Hypothalamus (tissue), 51 donors: ENCODE results near the gene RNF152.

Experiments used
- DNase-seq, 51 donors: peaks; one replicate each; lab custom pipeline; 2025; lab: John Stamatoyannopoulos, UW

The RNF152 gene

GRCh38 chr18:61855449-61856378 is 37.1 kb downstream of the RNF152 start:
- peak in 1 of 51 donors; percentile 4 for DNase-seq

DNA sequence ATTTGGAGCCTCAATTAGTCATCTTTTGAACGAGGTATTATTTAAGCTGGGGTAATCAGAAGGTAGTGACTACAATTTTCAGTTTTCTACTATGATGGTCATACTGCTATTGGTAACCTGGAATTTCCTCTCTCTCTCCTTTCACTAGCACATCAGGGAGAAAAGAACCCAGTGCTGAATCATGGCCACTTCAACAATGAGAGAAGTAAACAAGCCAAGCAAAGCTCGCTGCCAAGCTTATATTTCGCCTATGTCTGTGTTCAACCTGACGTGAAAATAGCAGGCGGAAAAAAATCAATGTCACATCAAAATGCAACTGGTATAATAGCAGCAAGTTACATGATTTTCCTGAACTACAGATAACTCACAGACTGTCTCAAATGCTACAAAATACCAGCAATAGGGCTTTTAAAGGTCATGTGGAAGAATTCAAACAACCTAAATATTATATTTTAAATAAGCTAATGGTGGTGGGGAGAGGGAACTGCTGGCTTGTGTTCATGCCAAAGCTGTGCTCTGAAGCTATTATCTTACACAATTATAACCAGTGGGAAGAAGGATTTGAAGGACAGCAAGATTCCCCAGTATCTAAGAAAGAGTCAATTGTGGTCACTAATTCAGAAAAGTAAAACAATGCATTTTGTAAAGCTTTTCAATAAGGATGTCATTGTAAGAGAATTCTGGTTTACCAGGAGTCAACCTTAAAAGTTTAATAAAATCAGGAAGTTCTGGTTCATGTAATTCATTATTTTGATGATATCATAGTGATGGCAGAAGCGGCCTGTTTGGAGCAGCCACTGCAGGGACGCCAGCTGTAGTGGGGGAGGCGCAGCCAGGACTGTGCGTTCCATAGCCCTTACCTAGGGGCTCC is 38.0 kb downstream of the RNF152 start:
- DNase-seq: no peak

DNA sequence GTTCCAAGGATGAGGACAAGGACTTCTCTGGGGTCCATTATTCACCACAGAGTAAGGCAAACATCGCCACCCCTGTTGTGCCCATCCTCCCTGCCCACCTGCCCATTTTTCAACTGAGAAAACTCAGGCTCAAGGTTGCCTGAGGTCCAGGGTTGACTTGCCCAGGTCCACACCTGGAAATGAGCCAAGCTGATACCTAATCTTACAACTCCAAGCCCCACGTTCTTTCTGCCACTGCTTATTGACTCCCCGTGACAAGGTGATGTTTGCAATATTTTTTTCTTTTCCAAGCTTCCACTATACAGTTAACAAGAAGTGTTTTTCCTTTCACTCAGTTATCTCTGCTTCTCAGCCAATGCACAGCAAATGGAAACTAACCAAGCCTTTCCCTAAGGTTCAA is 39.0 kb downstream of the RNF152 start:
- no peak for DNase-seq

- no peak for DNase-seq
Observed at GRCh38 chr18:61852496-61852895, 40.3 kb downstream of the RNF152 start.

DNA sequence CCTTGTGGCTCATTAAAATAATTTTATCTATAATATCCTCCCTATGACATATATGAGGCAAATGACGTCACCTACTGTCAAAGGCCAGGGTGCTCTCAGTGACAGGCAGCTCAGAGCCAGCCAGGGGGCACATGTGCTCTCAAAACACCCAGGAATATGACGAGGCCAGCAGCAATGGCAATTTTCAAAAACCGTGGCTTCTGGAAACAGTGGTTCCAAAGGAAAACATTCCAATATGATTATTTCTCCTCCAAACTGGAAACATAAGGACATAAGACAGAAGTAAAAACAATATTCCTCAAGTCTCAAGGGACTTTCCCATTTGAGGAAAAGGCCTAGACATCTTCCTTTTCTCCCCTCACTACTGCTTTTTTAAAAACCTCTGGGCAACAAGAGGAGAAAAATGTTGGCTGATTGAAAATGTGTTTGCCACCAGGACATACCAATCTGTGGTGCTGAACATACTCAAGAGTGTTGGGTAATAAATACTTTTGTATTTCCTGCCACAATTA is 40.8 kb downstream of the RNF152 start:
- DNase-seq: no peak

GRCh38 chr18:61851279-61851678 is 41.5 kb downstream of the RNF152 start:
- DNase-seq: no peak

- no peak for DNase-seq
Observed at GRCh38 chr18:61850756-61851155, 42.1 kb downstream of the RNF152 start.

DNA sequence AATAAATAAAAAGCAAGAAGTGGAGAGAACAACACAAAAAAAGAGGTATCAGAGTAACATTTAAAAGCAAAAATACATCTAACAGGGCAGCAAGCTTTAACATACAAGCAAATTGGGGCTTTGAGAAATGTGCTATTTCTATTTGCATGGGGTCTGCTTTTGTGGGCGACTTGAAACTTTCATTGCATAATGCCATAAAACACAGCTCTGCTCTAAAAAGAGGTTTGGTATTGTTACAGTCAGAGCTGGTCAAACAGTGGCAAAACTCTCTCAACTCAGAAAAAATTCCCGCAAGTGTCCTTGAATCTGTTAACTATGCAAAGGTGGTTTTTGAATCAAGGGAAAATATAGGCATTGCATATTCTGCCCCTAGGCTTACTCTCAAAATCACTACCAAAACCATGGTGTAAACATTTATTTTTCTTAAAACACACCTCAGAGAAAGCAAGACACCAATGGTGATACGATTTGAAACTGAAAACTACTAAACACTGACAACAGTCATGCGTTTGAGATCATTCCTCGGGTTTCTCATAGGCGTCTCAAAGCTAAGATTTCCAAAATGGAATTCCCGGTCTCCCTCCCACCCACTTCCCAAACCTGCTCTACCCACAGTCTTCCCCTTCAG is 45.5 kb downstream of the RNF152 start:
- no peak for DNase-seq

DNA sequence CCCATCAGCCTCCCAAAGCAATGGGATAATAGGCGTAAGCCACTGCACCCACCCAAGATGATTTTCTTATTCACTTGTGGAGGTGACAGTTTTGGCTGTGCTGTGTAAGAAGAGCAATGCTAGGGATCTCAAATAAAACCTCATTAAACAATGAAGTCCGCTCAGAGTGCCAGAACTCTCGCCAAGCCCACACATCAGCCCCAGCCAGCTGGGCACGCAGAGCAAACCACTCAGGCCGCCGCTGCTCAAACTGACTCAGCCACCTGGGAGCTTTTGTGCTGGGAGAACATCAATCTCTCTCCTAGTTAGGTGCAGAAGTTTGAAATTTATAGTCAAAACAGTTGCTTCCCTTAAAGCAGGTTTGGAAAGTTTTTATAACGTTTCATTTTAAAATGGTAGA is 47.6 kb downstream of the RNF152 start:
- DNase-seq: peak in 1 of 51 donors; percentile 5

DNA sequence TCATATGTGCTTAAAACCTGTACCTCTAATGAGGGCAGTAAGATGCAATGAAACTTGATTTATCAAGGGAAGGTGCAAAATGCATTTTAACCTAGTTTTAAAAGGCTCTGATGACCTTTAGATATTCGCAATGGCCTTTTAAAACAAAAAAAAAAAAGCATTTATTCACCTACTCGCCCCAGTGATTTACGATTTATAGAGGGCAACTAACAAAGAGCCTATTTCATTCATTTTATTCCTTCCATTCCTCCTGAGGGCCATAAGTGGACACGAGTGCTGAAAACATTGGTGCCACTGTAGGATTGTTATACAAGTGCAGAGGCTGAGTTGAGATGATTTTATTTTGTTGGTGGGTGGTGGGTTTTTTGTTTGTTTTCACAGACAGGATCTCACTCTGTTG is 48.1 kb downstream of the RNF152 start:
- no peak for DNase-seq

GRCh38 chr18:61842146-61842545 is 50.7 kb downstream of the RNF152 start:
- DNase-seq: peak in 13 of 51 donors; percentile 3 to 51 (median 13)

- no peak for DNase-seq
Observed at GRCh38 chr18:61841706-61842105, 51.1 kb downstream of the RNF152 start.

- no peak for DNase-seq
Observed at GRCh38 chr18:61840324-61840723, 52.5 kb downstream of the RNF152 start.

GRCh38 chr18:61838521-61838920 is 54.3 kb downstream of the RNF152 start:
- no peak for DNase-seq

- DNase-seq: no peak
Observed at GRCh38 chr18:61833978-61834377, 58.8 kb downstream of the RNF152 start.

- DNase-seq: no peak
Observed at GRCh38 chr18:61833387-61833786, 59.4 kb downstream of the RNF152 start.

DNA sequence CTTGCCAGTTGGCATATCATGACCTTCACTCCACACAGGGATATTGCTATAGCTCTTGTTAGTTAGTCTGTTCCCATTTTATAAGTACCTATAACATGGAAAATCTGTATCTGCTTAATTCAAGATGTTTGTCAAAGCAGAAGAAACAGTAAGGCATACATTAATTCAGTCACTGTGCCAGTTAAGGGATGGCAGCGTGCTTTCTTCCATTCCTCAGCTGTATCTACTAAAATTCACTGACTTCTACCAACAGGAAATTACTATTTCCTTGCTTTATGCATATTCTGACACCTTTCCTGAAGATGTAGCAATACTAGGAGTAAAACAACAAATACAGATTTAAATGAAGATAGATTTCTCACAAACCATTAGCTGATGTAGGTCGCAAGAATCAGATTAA is 59.9 kb downstream of the RNF152 start:
- DNase-seq: no peak

GRCh38 chr18:61831071-61831470 is 61.7 kb downstream of the RNF152 start:
- DNase-seq: no peak

DNA sequence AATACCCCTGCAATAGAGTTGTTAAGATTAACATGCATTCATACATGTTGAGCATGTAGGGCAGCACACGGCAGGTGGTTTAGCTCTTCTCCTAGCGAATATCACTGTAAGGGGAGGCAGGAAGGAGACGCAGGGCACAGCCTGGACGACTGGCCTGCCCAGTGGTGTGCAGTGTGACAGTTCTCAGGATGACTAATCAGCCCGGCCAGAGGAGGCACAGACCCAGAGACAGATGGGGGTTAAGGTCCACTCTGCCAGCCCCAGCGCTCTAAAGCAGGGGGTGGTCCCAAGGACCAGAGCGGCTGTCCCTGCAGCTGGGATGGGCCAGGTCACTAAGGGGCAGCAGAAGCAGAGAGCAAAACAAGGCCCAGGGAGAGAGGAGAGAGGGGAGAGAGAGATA is 63.7 kb downstream of the RNF152 start:
- no peak for DNase-seq

DNA sequence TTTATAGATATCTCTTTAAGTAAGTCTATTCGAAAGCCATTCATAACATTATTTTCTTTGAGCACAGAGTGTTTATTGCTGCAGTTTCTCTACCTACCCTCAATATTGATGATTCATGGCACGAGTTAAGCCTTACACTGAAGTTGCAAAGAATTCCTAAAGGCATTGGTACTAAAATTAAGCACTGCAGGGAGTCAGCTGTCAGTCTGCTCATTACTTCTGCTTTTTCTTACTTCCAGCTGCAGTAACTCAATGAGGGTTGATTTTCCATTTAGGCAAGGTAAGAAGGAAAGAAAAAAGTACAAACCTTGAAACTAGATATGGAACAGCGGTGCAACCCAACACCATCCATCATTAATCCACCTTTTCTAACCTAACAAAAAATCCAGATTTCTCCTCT is 65.2 kb downstream of the RNF152 start:
- DNase-seq: no peak

DNA sequence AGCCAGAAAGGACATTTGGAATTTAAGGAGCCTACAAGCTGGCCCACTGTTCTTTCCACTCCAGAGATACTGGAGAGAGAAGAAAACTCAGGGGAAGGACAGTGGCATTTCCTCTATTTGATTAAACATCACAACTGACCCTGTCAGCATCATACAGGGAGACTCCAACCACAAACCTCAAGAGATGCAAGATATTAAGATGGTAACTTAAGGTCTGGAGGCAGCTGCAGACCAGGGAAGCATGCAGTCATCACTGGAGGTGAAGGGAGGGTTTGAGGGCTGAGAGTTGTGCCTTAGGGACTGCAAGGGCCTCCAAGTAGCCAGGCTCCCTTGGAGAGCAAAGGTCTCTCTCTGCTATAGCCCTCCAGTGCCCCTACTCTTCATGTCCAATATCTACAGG is 67.4 kb downstream of the RNF152 start:
- no peak for DNase-seq
